Measurements from ENCODE around the gene SLC12A7. TPM values are rescaled to one million over a fixed set of nuclear protein-coding genes. Genes with fewer than 3 reads are reported as not detected.

Gene SLC12A7
- total and polyA plus RNA-seq, 2 of the 13 experiments (the other 11 are each of a cell fraction or from before 2014, with no cell fraction given), result 14.0 to 18.5 TPM

DNA sequence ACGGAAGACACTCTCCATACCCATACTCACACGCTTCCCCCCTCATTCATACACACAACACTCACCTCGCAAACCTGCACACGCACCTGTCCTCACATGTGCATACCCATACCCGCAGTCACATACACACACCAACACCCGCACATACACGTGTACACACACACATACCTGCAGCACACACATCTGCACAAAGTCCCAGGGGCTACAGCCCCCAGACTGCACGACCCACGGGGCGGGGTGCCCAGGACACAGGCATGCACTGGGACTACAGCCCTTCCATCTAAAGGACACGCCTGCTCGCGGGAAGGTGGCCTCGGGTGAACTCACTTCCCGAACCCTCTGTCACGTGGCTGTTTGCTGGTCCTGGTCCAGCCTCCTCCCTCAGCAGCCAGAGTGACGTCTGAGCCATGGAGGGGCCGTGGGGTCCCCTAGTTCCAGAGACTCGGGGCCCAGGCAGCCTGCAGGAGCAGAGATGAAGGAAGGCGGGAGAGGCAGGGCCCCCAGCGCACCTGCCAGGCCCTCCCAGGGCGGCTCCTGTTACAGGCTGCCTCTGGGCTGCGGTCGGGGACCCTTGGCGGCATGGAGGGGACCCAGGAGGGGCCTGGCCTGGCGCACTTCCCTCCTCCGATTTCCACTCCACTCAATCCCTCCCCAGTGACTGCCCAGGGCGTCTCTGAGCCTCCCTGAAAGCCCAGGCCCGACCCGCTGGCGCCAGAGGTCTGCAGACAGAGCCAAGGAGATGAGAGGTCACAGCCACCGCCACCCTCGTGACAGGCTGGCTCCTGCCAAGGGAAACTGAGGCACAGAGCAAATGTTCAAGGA lies 8.1 kb downstream of the SLC12A7 start (continued):
- TF ChIP-seq RBM22 (optimal IDR thresholded peaks at IDR 0.05; ENCODE audit: low read length) (peak; percentile 24), SP140L (CRISPR knock-in tag; IDR thresholded peaks at IDR 0.05; ENCODE audit: borderline replicate concordance) (no peak), RXRA (CRISPR knock-in tag; IDR thresholded peaks at IDR 0.05) (peak; percentile 96), FOXC1 (CRISPR knock-in tag; IDR thresholded peaks at IDR 0.05; ENCODE audit: borderline replicate concordance) (no peak), ZNF687 (CRISPR knock-in tag; IDR thresholded peaks at IDR 0.05) (peak; percentile 88), RBFOX2 (IDR thresholded peaks at IDR 0.05; ENCODE audit: low read depth, low read length) (peak; percentile 74), NFKB2 (CRISPR knock-in tag; IDR thresholded peaks at IDR 0.05; ENCODE audit: borderline replicate concordance) (peak; percentile 33; the same call in 1 of the 2 replicates), MBNL3 (CRISPR knock-in tag; conservative IDR thresholded peaks at IDR 0.05) (no peak), HNF4A (CRISPR knock-in tag; IDR thresholded peaks at IDR 0.05) (0 out of 2 replicates have a peak, but pooled peaks have one; percentile 31), HES4 (CRISPR knock-in tag; IDR thresholded peaks at IDR 0.05; ENCODE audit: borderline replicate concordance) (0 out of 2 replicates have a peak, but pooled peaks have one; percentile 30), ZNF224 (CRISPR knock-in tag; IDR thresholded peaks at IDR 0.05) (no peak), ZNF660 (CRISPR knock-in tag; IDR thresholded peaks at IDR 0.05; ENCODE audit: borderline replicate concordance, low read depth) (no peak), ZSCAN12 (CRISPR knock-in tag; IDR thresholded peaks at IDR 0.05) (no peak), ZNF451 (CRISPR knock-in tag; IDR thresholded peaks at IDR 0.05) (0 out of 2 replicates have a peak, but pooled peaks have one; percentile 38), TRAFD1 (CRISPR knock-in tag; IDR thresholded peaks at IDR 0.05; ENCODE audit: borderline replicate concordance) (no peak), GATAD1 (CRISPR knock-in tag; IDR thresholded peaks at IDR 0.05) (no peak), HOXA3 (CRISPR knock-in tag; IDR thresholded peaks at IDR 0.05) (peak; percentile 28; the same call in 1 of the 2 replicates), PCBP2 (optimal IDR thresholded peaks at IDR 0.05; ENCODE audit: low read depth, low read length, poor library complexity, severe bottlenecking) (no peak), CCAR2 (optimal IDR thresholded peaks at IDR 0.05; ENCODE audit: low read depth, low read length) (no peak), TAF15 (IDR thresholded peaks at IDR 0.05; ENCODE audit: low read depth, low read length, poor library complexity, severe bottlenecking) (no peak)
- TF ChIP-seq, protein P1, sequence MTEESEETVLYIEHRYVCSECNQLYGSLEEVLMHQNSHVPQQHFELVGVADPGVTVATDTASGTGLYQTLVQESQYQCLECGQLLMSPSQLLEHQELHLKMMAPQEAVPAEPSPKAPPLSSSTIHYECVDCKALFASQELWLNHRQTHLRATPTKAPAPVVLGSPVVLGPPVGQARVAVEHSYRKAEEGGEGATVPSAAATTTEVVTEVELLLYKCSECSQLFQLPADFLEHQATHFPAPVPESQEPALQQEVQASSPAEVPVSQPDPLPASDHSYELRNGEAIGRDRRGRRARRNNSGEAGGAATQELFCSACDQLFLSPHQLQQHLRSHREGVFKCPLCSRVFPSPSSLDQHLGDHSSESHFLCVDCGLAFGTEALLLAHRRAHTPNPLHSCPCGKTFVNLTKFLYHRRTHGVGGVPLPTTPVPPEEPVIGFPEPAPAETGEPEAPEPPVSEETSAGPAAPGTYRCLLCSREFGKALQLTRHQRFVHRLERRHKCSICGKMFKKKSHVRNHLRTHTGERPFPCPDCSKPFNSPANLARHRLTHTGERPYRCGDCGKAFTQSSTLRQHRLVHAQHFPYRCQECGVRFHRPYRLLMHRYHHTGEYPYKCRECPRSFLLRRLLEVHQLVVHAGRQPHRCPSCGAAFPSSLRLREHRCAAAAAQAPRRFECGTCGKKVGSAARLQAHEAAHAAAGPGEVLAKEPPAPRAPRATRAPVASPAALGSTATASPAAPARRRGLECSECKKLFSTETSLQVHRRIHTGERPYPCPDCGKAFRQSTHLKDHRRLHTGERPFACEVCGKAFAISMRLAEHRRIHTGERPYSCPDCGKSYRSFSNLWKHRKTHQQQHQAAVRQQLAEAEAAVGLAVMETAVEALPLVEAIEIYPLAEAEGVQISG (CRISPR knock-in tag; IDR thresholded peaks at IDR 0.05), result 0 out of 2 replicates have a peak, but pooled peaks have one; percentile 27
